Esophagus (tissue), 2 donors: Measurements from ENCODE around the gene ABCC1. TPM values are rescaled to one million over a fixed set of nuclear protein-coding genes. Genes with fewer than 3 reads are reported as not detected.

Experiments
- H3K27ac ChIP-seq, 2 donors: one replicate each; pipeline ENCODE4 v1.5.1; 2013; ENCODE audit warnings: low read depth in 2 of 2, mild to moderate bottlenecking in 2 of 2, inconsistent platforms in 1 of 2, low read length in 1 of 2, moderate library complexity in 1 of 2
- H3K27me3 ChIP-seq, 2 donors: one replicate each; pipeline ENCODE4 v1.6.1; 2013; ENCODE audit warnings: low read length in 2 of 2, control low read depth in 1 of 2, mild to moderate bottlenecking in 1 of 2; ENCODE audit not compliant: insufficient read depth in 2 of 2, control insufficient read depth in 1 of 2
- H3K36me3 ChIP-seq, 2 donors: one replicate each; pipeline ENCODE4 v1.6.1; 2013; ENCODE audit warnings: low read length in 1 of 2; ENCODE audit not compliant: control insufficient read depth in 2 of 2, insufficient read depth in 2 of 2
- H3K4me1 ChIP-seq, 2 donors: one replicate each; pipeline ENCODE4 v1.6.1; 2013; ENCODE audit warnings: low read length in 1 of 2; ENCODE audit not compliant: control insufficient read depth in 2 of 2, insufficient read depth in 2 of 2
- H3K4me3 ChIP-seq, 2 donors: one replicate each; pipeline ENCODE4 v1.5.1; 2013; ENCODE audit warnings: low read length in 2 of 2, mild to moderate bottlenecking in 2 of 2, low read depth in 1 of 2, moderate library complexity in 1 of 2
- H3K9me3 ChIP-seq, 2 donors: one replicate each; pipeline ENCODE4 v1.6.1; 2013; ENCODE audit warnings: mild to moderate bottlenecking in 2 of 2, low read depth in 1 of 2, low read length in 1 of 2, moderate library complexity in 1 of 2; ENCODE audit not compliant: control insufficient read depth in 2 of 2, insufficient read depth in 1 of 2
- WGBS, 2 donors: extraction: QIAGEN DNeasy Blood & Tissue Kit; methylation state at CpG; one replicate each; pipeline ENCODE4 v1.1.7; 2013; 5-methylcytosine and 5-hydroxymethylcytosine counted together
- polyA plus RNA-seq, 2 donors: library from polyadenylated mRNA; stranded (reverse); fragments of 200-250 nt; gene quantifications; one replicate each; pipeline ENCODE4 v1.2.3, GENCODE V29; 2013
- donor health status: healthy with polysubstance abuse.
- donor health status: Bipolar disorder and iron deficiency.

The ABCC1 gene
- polyA plus RNA-seq, 2 donors, result 14.8 to 21.8 TPM

DNA sequence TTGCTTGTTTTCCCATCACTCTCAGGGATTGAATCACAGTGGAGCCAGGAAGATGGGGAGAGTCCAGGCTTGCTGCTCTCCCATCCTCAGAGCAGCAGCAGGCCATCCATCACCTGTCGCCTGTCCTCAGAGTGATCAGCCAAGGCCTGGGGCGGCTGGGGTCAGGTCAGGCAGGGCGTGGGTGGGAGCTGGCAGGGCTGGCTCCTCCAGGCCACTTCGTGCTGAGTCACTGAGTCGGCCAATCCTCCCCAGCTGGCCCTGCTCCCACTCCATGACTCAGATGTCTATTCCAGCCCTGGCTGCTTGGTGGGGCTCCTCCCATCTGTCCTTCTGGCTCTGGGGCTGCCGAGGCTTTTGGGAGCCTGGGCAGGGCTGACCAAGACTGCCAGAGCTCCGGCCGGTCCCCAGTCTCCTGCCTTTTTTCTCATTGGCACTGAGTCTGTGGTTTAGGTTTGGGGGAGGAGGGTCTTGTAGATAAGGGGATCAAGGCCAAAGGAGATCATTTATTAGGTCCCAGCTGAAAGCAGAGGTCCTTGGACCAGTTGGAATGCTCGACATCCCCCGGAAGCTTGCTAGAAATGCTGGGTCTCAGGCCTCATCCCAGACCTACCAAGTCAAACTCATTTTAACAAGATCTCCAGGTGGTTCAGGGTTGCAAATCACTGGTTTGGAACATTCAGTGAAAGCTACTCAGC is 72.7 kb downstream of the ABCC1 start:
- H3K4me1 ChIP-seq, result peaks cover 2 to 27% of the 10 kb centered on the region in 2 donors
- WGBS, 2 donors, result 16 to 17% methylated on average over 10 of the region's 10 CpGs
- H3K36me3 ChIP-seq, result peaks cover 0 to 9% of the 10 kb centered on the region in 2 donors
- H3K27me3 ChIP-seq, result no peaks in the 10 kb centered on the region
- no peak overlapping the region for H3K4me3 ChIP-seq
- peak overlapping the region; percentile 86 to 94 for H3K27ac ChIP-seq
- H3K9me3 ChIP-seq, result no peaks in the 10 kb centered on the region

DNA sequence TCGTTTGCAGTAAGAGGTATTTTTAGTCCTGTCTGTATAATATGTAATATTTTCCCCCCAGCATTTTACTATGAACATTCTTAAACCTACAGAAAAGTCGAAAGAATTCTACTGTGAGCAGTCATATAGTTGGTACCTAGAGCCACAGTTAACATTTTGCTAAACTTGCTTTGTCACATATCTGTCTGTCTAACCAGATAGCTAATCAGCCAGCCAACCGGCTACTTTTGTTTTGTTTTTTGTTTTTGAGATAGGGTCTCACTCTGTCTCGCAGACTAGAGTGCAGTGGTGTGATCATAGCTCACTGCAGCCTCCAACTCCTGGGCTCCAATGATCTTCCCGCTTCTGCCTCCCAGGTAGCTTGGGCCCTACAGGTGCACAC is 73.3 kb downstream of the ABCC1 start:
- H3K27me3 ChIP-seq, result no peaks in the 10 kb centered on the region
- peak overlapping the region; percentile 86 for H3K27ac ChIP-seq
- H3K4me1 ChIP-seq, result peaks cover 2 to 27% of the 10 kb centered on the region in 2 donors
- no peaks in the 10 kb centered on the region for H3K9me3 ChIP-seq
- WGBS, 2 donors, result 55 to 64% methylated on average over 5 of the region's 5 CpGs
- H3K4me3 ChIP-seq, result no peak overlapping the region
- H3K36me3 ChIP-seq, result peaks cover 0 to 9% of the 10 kb centered on the region in 2 donors

DNA sequence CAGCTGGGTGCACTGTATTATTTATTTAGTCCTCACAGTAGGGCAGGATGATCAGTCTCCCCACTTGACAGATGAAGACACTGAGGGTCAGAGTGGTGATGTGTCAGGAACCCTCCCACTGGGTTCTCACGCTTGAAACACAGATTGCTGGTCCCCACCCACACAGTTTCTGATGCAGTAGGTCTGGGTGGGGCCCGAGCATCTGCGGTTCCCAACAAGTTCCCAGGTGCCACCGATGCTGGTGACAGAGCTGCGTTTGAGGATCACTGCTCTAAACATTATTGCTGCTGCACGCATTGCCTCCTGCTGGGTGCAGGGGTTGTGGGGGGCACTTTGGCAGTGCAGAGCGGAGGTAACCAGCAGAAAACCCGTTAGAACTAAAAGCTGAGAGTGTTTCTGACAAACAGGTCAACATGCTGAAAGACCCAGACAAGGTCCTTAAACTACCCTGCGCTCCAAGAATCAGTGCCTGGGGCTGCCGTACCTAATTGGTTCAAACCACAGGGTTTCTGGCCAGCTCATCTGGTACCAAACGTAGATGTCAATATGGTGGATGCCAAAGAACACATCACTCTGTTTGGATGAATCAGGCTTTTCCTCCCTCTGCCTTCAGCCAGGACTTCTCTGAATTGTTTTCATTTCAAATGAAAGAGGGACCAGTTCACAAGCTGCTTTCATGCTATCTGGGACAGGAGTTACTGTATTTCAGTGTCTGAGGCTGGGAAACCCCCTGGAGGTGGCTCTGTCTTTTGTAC is 76.0 kb downstream of the ABCC1 start:
- Histone ChIP-seq H3K27me3 (no peaks in the 10 kb centered on the region), H3K9me3 (no peaks in the 10 kb centered on the region), H3K36me3 (peaks cover 0 to 8% of the 10 kb centered on the region in 2 donors), H3K4me3 (no peak overlapping the region), H3K27ac (peak overlapping the region; percentile 48 to 75), H3K4me1 (peaks cover 2 to 18% of the 10 kb centered on the region in 2 donors)
- 46 to 65% methylated on average over 11 of the region's 11 CpGs for whole genome bisulfite sequencing, 2 donors

DNA sequence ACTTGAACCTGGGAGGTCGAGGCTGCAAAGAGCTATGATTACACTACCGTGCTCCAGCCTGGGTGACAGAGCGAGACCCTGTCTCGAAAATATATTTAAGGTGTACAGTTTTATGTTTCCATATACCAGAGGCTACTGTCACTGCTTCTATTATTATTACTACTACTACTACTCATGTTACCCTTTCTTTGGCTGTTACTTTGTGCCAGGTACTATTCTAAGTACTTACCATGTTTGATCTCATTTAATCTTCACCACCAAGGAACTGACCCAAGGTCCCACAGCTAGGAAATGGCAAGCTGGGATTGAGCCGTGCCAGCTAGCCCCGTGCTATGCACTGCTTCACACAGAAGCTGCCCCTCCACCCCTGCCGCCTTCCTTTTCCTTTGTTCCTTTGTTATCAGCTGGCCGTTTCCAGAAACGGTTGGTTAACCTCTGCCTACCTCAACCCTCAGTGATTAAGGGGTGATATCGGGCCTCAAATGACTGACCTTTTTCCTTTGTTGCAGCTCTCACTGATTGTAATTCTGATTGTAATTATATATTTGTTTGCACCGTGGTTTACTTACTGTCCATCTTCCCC is 78.4 kb downstream of the ABCC1 start:
- H3K27me3 ChIP-seq, result no peaks in the 10 kb centered on the region
- 69 to 76% methylated on average over 11 of the region's 11 CpGs for WGBS, 2 donors
- H3K9me3 ChIP-seq, result no peaks in the 10 kb centered on the region
- H3K36me3 ChIP-seq, result peaks cover 0 to 7% of the 10 kb centered on the region in 2 donors
- H3K4me1 ChIP-seq, result peaks cover 0 to 7% of the 10 kb centered on the region in 2 donors
- no peak overlapping the region for H3K4me3 ChIP-seq
- H3K27ac ChIP-seq, result no peak overlapping the region

DNA sequence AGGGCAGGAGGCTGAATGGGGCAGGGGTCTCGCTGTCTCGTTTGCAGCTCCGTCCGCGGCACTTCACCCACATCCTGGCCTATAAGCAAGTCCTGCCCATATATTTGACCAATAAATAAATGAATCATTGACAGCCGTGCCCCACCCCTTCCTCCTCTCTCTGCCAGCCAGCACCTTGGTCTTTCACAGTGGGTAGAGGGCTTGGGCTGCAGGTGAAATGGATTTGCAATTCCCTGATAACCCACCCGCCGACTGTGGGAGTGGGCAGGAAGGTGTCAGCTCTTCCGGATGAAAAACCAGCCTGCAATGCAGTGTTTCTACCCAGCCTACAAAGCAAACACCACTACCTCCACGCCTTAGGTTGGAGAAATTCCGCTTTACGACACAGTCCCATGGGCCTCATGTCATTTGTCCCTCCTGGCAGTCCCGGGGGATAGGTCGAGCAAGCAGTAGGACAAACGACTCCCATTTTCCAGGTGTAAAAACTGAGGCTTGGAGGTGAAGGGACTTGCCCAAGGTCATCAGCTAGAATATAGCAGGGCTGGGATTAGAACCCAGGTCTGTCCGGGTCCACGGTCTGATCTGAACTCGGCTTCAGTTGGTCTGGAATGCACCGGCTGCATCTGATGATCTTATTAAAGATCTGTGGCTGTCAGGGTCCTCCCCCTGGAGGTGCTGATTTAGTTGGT is 79.0 kb downstream of the ABCC1 start:
- no peaks in the 10 kb centered on the region for H3K27me3 ChIP-seq
- WGBS, 2 donors, result 74 to 82% methylated on average over 19 of the region's 19 CpGs

DNA sequence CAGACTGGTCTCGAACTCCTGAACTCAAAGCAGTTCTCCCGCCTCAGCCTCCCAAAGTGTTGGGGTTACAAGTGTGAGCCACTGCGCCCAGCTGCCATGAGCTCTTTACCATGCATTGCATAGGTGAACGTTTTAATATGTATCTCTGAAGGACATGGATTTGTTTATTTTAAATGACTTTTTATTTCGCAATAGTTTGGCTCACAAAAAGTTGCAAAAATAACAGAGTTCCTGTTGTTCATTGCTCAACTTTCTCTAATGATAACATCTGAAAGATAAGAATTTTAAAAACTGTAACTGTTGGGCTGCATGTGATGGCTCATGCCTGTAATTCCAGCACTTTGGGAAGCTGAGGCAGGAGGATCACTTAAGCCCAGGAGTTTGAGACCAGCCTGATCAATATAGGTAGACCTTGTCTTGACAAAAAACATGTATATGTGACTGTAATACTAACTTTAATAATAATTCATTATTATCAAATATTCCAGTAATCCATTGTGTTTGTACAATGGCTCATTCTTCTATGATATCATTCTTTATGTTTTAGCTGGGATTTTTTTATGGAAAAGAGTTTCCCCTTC is 80.1 kb downstream of the ABCC1 start:
- H3K4me1 ChIP-seq, result peaks cover 0 to 6% of the 10 kb centered on the region in 2 donors
- no peak overlapping the region for H3K4me3 ChIP-seq
- peaks cover 0 to 7% of the 10 kb centered on the region in 2 donors for H3K36me3 ChIP-seq
- no peaks in the 10 kb centered on the region for H3K9me3 ChIP-seq
- 76 to 77% methylated on average over 5 of the region's 5 CpGs for WGBS, 2 donors
- H3K27me3 ChIP-seq, result no peaks in the 10 kb centered on the region
- H3K27ac ChIP-seq, result no peak overlapping the region

More for the DNA sequence above, 79.0 kb downstream of the ABCC1 start:
- Histone ChIP-seq H3K4me3 (no peak overlapping the region), H3K9me3 (no peaks in the 10 kb centered on the region), H3K36me3 (peaks cover 0 to 11% of the 10 kb centered on the region in 2 donors), H3K4me1 (peaks cover 0 to 6% of the 10 kb centered on the region in 2 donors), H3K27ac (peak overlapping the region in 1 of 2 donors; percentile 33)

DNA sequence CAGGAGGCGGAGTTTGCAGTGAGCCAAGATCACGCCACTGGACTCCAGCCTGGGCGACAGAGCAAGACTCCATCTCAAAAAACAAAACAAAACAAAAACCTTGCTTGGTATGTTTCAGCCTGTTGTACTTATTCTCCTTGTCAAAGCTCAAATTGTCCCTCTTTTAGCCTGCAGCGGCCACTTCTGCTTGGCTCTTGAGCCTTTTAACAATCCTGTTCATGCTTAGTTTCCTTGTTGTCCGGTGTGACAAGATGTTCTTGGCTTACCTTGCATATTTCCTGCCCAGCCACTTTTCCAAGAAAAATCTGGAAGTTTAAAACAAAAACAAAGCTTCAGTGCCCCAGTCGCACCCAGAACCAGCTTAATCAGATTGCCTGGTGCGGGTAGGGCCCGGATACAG is 81.0 kb downstream of the ABCC1 start:
- H3K9me3 ChIP-seq, result no peaks in the 10 kb centered on the region
- H3K4me3 ChIP-seq, result no peak overlapping the region
- 86 to 89% methylated on average over 8 of the region's 8 CpGs for WGBS, 2 donors
- peaks cover under 1 to 7% of the 10 kb centered on the region in 2 donors for H3K36me3 ChIP-seq
- no peaks in the 10 kb centered on the region for H3K27me3 ChIP-seq
- peaks cover 0 to under 1% of the 10 kb centered on the region in 2 donors for H3K4me1 ChIP-seq
- no peak overlapping the region for H3K27ac ChIP-seq

DNA sequence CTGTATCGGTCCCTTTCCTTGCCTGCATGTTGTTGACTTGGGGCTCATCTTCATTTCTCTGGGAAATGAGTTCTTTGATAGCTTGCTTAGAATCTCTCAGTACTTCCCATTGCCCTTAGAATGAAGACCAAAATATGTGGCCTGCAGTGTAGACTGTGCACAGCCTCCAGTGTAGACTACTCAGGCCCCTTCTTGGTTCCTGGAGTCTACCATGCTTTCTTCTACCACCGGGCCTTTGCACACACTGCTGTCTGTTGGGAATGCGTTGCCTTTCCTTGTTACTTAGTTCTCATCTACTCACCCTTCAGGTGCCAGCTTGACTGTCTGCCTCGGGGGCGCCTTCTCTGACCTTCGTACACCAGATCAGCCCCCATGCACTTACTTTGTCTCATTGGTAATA is 82.0 kb downstream of the ABCC1 start:
- Histone ChIP-seq H3K9me3 (no peaks in the 10 kb centered on the region), H3K4me3 (no peak overlapping the region), H3K4me1 (no peaks in the 10 kb centered on the region), H3K27ac (no peak overlapping the region), H3K27me3 (no peaks in the 10 kb centered on the region), H3K36me3 (peaks cover 7 to 13% of the 10 kb centered on the region in 2 donors)
- WGBS, 2 donors, result 95 to 96% methylated on average over 6 of the region's 6 CpGs
